NCI-H128 (cell line): ENCODE measurements around the gene GFOD1.
"Not testable (repeated sequence)": the region's sequence is repeated elsewhere in the genome, so short reads cannot be mapped to it uniquely, and the experiment has no call there.

ENCODE experiments used
- DNase-seq: peaks from one replicate; lab custom pipeline; 2025; ENCODE audit not compliant: unreplicated experiment; lab: John Stamatoyannopoulos, UW

GFOD1 gene

GRCh38 chr6:13466304-13467215 is 20.8 kb downstream of the GFOD1 start:
- DNase-seq, result no peak

- no peak for DNase-seq
These were observed 21.7 kb downstream of the GFOD1 start for GRCh38 chr6:13465734-13466133.

DNA sequence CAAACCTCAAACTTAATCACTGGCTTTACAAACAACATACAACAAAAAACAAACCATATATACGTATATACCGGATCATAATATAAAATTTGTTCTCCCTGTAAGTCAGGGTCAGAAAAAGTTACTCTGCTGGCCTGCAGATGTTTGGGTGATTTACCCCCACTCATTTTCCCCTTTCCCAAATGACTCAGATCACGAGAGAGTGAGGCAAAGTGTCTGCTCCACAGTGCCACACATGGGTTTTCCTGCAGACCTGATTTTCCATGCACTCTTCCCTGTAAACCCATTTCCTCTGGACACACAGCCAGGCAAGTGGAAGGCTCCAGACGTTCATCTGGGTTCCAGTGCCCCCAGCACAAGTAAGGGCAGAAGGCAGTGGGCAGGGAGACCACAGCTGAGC is 23.5 kb downstream of the GFOD1 start:
- no peak for DNase-seq

DNA sequence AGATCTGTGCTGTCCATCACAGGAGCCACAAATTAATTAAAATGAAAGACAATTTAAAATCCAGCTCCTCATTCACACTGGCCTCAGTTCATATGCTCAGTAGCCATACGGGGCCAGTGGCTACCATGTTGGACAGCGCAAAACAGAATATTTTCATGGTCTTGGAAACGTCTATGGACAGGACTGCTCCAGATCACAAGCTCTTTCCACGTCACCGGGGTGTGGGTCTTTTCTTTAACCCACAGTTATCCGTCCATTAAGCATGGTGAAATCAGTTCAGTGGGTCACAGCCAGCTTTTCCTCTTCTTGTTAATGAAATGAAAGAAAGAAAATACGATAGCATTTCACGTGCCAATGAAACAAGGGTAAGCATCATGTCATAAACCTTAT is 24.1 kb downstream of the GFOD1 start:
- DNase-seq, result no peak

GRCh38 chr6:13462458-13463327 is 24.7 kb downstream of the GFOD1 start:
- DNase-seq, result no peak

GRCh38 chr6:13461805-13462204 is 25.6 kb downstream of the GFOD1 start:
- DNase-seq, result no peak

DNA sequence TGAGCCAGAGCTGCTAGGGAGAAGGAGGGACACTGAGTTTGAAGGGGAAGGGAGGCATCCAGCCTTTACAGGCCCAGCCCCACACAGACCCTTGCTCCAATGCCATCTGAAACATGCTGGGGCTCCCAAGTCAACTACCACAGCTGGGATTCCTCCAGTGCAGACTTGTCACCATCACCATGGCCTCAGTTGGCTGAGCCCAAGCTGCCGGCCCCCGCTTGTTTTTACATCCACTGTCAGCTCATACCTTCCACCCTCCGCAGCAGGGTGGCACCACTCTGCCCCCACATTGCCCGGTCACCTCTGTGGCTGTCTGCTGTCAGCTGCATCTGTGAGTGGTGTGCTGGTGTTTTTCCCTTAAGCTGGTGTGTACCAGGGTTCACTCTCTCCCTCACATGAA is 26.1 kb downstream of the GFOD1 start:
- DNase-seq, result no peak

DNA sequence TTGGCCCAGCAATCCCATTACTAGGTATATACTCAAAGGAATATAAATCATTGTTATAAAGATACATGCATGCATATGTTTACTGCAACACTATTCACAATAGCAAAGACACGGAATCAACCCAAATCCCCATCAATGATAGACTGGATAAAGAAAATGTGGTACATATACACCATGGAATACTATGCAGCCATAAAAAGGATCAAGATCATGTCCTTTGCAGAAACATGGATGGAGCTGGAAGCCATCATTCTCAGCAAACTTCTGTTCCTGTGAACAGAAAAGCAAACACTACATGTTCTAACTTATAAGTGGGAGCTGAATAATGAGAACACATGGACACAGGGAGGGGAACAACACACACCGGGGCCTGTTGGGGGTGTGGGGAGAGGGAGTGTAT is 27.1 kb downstream of the GFOD1 start:
- not testable (repeated sequence) for DNase-seq

DNA sequence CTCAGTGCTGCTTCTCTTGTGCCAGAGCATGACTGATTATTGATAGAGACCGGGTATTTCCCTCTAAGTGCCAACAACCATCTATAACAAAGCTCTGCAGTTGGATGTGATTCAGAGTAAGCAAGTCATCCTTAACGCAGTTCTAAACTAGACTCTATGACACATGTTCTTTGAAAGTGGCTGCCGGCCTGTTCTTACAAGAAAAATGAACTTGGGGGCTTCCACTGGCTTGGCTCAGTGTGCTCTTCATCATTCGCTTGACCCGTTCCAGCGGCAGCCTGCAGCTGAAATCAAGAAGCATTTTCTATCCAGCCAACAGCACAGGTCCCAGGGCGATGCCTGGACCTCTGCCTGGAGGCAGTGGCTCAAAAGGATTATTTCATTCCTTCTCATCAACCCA is 29.8 kb downstream of the GFOD1 start:
- DNase-seq, result no peak

DNA sequence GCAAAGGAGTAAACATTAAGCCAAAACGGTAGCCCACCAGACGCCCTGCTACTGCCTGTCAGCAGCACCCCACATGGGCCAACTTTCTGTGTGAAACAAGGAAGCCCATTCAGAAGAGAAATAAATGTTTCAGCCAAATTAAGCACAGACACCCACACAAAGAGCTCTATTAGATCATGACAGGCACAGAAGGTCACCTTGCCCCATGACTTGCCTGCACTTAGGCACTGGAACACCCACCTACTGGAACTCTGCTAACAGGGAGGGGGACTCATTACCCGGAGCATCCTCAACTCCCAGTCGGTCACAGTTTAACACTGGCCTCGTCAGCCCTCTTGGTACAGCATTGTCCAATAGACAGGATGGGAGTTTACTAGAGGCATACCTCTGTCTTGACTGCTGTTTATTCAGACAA is 31.8 kb downstream of the GFOD1 start:
- DNase-seq, result no peak

GRCh38 chr6:13454286-13455221 is 32.8 kb downstream of the GFOD1 start:
- DNase-seq, result no peak

DNA sequence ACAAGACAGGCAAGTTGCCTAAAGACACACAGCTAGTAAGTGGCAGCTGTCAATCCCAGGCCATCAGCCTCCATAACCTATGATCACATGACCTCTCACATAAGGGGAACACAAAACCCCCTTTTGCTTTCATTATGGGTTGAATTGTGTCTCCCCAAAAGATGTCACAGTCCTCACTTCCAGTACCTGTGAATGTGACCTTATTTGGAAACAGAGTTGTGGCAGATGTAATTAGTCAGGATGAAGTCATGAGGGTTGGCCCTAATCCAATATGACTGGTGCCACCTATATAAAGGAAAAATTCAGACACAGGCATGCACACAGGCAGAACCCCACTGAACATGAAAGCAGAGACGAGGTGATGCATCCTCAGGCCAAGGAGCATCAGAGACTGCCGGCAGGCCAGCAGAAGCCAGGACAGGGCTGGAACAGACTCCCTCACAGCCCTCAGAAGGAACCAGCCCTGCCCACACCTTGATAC is 33.6 kb downstream of the GFOD1 start:
- DNase-seq, result no peak

GRCh38 chr6:13453153-13453552 is 34.2 kb downstream of the GFOD1 start:
- no peak for DNase-seq

GRCh38 chr6:13452346-13453117 is 34.9 kb downstream of the GFOD1 start:
- no peak for DNase-seq

GRCh38 chr6:13451181-13451895 is 36.1 kb downstream of the GFOD1 start:
- DNase-seq, result no peak

DNA sequence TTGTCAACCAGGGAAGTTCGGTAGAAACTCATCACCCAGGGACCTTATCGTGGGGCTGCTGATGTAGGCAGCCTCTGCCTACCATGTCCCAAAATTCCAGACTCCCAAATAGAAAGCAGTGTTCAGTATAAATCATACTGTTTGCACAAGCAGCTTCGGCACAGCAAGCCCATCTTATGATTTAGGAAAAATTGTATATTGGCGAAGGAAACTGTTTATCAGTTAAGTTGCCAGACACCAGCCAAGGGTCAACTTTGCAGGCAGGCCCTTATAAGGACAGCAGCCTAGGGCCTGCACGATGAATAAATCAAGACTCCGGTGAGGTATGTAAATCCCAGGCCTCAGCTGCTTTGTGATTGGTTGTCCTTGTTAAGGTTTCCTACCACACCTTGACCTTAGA is 36.8 kb downstream of the GFOD1 start:
- no peak for DNase-seq

DNA sequence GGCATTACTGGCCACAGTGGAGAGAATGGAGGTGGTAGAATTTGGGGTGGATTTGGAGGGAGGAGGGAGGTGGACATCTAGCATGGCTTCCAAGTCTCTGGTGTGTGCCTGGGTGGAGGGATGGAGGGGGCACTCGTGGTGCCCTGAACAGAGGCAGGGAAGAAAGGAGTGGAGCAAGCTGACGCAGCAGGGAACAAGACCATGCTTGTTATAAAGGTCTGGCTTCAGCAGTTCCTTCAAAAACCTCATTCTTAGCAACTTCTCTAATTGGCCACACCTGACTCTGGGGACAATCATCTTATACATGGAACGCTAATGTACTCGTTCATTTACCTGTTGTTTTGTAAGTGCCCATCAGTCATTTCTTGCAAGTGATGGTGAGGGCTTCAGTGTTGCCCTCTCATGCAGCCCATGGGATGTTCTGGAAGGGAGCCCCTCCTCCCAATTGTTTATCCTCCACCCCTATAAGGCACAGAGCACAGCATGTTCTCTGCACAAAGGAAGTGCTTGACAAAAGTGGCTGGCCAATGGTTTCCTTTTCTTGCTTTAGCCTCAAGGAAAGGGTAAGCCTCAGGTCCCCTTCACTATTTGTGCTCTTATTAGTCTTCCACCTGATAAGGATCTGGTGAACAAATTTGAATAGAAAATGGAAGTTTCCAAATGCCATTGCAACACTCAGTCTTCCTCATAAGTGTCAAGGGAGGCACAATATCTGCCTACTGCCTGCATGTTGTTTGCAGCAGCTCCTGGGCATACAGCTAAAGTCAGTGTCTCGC is 39.3 kb downstream of the GFOD1 start:
- DNase-seq, result no peak

DNA sequence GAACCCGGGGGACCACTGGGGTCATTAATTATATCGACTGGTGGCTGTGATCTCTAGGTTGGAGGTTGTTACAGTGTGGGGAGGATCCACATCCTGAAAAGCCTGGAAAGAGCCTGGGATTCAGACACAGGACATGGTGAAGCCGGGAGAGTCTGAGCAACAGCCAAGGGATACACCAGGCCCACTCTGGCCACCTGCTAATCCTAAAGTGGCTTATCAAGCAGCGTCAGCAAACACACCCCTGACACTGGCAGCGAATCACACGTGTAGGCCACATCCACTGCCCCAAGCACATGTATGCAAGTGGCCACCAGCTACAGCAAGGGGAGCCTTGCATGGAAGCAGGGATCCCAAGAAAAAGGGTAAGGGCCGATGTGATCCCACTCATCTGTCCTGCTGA is 41.0 kb downstream of the GFOD1 start:
- DNase-seq, result no peak

GRCh38 chr6:13445744-13446115 is 41.7 kb downstream of the GFOD1 start:
- DNase-seq, result no peak
